GM19043 (cell line): ENCODE measurements around the gene SUGP1.

Experiments
- ATAC-seq: cut with Tn5 transposase; IDR thresholded peaks from one replicate; pipeline ENCODE4 v1.9.1; 2021; ENCODE audit warnings: low read depth; ENCODE audit not compliant: unreplicated experiment

The SUGP1 gene

DNA sequence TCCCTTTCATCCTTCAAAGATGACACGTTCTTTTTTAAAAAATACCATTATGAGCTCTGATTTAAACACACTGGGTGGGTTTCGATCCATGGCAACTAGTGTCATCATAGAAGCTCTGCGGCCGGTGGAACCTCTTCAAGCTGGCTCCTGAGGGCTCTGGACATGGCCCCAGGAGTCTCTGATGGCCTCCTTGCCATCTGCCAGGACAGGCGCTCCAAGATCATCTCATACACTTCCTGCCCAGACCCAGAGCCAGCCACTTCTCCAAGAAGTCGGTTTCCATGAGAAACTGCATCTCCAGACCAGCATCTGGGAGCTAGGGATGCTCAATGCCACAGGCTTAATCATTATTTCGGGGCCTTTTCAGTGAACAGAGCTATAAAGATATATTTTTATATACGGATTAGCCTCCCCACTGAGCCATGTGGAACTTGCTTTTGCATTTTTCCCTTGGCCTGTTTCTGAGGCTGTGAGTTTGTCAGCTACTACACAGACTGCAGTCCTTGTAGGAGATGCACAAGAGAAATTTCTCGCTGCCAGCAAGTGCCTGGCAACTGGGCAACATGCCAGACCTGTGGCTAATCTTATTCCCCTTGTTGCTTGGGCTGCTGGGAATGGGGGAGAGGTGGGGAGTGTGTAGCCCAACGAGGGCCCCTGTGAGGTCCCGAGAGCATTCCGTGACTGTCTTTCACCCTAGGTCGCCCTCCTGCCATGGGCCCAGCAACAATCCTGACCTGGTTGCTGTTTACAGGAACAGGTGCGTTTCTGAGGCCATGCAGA, 15.9 kb downstream of the SUGP1 start:
- ATAC-seq: no peak

DNA sequence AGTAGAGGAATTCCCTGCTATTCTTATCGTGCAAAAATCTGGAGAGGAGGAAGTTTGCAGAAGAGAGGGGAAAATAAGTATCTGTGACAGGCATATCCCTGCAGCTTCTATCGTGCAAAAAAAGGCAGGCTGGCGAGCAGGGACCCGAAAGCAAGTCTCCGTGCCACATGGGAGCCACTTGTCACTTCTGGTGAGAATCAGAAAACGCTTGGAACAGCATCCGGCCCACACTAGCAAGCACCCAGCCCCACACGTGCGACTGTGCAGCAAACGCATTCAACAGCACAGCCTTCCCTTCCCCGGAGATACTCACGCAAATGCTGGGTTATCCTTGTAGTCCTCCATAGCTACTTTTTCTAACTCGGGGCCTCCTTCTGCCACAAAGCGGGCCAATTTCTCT, 16.9 kb downstream of the SUGP1 start:
- no peak for ATAC-seq

DNA sequence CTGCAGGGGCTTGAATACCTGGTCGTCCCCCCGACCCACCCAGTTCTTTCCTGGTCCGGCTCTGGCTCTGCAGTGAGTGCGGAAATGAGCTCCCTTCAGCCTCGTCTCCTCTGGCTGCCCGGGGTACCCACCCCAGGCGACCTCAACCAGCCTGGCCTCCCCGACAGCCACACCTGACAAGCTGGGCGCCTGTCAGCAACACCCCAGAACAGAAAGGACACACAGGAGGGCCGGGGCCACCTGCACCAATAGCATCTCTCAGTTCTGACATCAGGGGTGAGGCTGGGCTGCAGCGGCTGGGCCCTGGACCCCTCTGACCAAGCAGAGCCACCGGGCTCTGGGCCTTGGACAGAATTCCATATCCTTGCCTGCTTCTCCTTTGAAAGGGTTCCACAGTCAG, 19.7 kb downstream of the SUGP1 start:
- no peak for ATAC-seq

DNA sequence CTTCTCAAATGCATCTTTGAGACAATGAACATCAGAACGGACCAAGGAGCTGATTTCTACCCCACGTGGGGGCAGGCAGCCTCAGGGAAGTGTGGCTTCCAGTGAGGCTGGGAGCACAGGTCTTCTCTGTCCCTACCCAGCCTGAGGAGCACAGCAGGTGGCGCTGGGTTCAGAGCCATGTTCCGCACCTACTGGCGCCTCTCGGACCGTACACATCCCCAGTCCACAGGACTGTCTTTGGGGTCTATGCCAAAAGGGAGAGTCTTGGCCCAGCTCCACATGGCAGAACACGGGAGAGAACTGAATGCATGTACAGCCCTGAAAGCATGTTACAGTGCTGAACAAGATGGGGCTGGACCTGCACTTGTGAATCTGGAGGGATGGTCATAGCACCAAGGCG, 22.6 kb downstream of the SUGP1 start:
- no peak for ATAC-seq

DNA sequence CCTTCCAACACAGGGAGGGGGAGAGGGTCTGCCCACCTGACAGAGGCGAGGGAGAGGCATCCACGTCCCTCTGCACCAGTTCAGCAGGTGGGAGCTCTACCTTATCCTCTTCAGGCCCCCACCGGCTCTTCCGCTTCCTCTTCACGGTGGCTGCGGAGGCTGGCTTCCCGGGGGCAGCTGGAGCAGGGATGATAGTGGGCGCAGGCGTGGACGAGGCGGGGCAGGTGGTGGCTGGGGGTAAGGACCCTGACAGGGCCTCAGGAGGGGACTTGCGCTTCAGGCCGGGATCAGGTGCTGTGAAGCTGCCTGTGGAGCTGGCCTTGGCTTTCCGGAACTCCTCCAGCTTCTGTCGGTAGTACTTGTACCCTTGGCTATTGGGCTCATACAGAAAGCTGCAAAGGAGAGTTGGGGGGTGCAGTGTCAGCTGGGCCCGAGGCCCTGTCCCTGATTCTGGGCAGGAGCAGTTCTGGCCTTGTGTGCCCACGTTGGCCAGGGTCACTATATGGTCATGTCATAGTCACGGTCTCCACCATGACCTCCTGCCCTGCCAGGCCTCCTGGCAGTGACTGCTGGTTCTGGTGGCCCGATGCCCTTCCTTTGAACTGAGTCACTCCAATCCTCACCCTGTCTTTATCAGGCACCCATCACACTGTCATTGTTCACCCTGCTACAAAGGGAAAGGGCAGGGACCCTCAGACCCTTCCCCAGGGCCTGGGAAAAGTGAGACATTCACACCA, 23.2 kb downstream of the SUGP1 start:
- ATAC-seq: no peak

DNA sequence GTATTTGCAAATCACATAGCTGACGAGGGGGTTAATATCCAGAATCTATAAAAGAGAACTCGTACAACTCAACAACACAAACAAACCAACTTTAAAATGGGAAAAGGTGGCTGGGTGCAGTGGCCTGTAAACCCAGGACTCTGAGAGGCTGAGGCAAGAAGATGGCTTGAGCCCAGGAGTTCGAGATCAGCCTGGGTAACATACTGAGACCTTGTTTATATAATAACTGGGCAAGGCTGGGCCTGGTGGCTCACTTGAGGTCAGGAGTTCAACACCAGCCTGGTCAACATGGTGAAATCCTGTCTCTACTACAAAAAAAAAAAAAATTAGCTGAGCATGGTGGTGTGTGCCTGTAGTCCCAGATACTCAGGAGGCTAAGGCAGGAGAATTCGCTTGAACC, 25.4 kb downstream of the SUGP1 start:
- ATAC-seq: no peak

DNA sequence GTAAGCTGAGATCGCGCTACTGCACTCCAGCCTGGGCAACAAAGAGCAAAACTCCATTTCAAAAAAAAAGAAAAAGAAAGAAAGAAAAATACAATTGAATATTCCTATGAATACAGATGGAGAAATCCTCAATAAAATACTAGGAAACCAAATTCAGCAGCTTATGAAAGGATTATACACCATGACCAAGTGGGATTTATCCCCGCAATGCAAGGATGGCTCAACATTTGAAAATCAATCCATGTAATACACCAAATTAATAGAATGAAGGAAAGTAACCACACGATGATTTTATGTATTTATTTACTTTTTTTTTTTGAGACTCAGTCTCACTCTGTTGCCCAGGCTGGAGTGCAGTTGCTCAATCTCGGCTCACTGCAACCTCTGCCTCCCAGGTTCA, 27.7 kb downstream of the SUGP1 start:
- no peak for ATAC-seq

DNA sequence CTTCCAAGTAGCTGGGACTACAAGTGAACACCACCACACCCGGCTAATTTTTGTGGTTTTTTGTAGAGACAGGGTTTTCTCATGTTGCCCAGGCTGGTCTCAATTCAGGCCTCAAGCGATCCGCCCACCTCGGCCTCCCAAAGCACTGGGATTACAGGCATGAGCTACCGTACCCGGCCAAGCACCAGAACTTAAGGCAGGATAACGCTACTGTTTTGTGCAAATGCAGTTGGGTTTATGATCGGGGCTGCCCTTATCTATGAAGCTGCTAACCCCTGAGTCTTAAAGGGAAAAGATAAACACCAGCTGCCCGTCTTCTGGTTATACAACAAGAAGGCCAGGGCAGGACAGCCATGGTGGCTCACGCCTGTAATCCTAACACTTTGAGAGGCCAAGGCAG, 34.6 kb downstream of the SUGP1 start:
- no peak for ATAC-seq

DNA sequence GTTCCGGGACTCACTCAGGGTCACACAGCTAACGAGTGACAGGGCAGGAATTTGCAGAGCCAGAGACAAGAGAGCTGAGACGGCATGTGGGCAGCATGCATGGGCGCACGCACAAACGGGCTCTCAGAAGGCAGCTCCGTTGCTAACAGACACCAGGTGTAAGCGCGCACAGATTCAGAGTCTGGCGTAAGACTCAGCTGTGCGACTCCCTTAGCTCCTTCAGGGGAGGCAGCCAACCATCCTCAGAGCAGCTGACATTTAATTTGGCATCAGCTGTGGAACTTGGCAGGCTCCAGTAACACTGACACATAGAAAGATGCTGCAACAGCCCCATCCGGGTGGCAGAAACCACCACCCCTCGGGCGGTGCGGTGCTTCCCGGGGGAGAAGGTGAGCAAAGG, 39.7 kb downstream of the SUGP1 start:
- ATAC-seq: no peak

DNA sequence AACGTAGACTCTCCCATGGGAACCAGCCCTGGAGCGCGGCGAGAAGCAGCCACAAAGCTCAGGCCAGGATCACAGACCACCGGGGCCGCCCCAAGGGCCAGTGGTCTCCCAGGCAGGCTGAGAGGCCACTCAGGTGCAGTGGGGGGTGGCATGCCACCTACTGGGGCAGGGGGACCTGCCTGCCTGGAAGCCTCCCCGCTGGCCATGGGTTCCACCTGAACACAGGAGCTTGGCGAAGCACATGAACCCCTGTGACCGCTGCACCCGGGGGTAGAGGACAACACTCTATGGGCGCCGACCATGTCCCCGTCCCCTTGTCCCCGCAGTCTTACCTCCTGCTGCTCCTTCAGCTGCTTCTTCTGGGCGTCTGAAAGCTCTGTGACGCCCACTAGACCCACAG, 40.5 kb downstream of the SUGP1 start:
- no peak for ATAC-seq

DNA sequence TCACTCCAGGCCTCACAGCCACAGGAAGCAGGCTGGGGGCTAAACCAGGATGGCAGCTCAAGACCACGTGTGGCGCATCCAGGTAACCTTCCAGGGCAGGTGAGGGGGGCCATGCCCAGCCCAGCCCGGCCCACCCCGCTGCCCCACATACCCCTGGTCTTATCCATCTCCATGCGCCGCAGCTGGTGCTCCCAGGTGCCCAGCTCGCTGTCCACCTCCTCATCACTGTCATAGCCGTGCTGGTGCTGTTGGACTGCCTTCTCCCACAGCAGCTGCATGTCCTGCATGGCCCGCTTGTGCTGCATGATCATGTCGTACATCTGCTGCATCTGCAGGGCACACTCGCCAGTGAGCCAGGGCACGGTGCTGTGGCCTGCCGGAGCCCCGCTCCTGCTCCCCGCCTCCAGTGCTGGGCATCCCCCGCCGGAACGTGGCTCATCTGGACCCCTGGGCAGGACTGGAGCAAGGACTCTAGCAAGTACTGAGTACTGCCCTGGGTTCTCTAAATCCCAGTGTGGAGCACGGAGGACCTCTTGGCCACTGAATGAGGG, 41.2 kb downstream of the SUGP1 start:
- no peak for ATAC-seq

DNA sequence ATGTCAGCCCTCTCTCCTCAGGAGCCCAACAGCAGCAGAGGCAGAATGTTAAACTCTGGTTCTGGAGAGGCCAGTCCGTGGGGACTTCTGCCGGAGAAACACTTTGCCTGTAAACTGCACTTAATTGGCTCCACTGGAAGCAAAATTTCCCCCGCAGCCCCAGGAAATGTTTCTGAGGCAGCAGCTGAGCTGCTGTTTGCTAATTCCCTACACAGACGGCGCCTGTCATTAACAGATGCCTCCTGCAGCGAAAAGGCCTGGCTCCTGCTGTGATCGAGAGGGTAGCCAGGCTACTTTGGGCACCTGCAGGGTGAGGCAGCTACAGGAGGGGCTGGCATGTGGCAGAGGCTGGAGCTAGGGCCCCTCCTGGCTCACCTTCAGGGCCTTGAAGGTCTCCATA, 42.0 kb downstream of the SUGP1 start:
- ATAC-seq: no peak

DNA sequence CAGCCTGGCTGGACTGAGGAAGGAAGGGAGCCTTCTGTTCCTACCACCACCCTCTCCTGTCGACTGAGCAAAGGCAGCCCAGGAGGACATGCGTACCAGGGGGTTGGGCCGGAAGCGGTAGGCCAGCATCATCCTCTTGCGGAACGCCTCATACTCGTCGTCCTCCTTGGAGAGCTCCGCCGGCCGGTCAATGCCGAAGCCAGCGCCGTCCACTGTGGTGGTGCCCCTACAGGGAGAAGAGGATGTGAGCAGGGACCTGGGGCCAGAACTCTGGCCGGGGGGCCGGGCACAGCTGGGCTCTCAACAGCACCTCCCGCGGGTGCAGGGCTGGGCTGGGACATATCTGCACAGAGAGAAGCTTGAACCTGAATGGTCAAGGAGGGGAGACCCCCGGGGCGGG, 43.5 kb downstream of the SUGP1 start:
- no peak for ATAC-seq

DNA sequence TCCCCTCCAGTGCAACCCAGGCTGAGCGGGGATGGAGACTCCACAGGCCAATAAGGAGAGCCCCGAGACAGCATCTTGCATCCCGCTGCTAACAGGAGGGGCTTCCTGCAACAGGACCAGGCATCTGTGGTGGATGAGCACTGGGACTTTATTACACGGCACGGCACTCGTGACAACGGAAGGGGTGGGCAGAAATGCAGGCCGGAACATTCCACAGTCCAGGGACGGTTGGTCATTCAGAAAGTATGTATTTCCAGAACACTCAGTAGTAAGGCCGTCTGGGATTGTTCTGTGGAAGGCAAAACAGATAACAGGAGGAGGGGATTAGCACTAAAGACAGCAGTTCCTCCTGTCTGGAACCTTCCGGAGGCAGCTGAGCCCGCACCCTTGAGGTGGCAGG, 43.9 kb downstream of the SUGP1 start:
- no peak for ATAC-seq

DNA sequence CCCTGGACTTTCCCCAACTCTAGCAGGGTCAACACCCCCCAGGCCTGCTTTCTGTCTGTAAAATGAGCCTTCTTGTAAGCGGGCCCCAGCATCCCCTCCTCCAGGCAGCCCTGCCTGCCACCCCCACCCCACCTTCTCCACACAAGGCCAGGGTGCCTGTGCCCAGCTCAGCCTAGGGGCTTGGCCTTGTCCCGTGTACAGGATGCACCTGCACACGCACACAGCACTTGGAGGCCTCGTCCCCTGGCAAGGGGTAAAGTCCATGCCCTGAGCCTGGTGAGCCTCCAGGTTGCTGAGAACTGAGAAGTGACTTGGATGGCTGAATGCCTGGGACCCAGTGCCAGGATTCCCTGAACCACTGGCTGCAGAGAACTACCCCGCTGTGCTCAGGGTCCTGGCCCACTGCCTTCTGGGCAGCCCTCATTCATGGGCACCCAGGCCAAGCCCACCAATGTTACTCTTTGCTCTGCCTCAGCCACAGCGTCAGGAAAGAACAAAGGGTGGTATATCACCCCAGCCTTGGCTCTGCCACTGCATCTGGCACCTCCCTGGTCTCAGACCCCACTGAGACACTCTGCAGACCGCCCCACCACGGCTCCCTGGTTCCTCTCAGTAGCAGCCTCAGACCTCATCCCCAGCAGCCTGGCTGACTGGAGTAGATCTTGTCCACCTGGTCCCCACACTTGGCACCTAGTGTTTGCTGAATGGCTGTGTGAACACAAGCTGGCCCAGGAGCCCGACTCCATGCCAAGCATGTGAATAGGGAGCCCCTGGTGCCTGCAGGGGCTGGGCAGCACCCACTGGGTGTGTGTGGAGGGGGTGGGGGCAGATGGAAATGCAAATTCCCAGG, 45.4 kb downstream of the SUGP1 start:
- no peak for ATAC-seq

DNA sequence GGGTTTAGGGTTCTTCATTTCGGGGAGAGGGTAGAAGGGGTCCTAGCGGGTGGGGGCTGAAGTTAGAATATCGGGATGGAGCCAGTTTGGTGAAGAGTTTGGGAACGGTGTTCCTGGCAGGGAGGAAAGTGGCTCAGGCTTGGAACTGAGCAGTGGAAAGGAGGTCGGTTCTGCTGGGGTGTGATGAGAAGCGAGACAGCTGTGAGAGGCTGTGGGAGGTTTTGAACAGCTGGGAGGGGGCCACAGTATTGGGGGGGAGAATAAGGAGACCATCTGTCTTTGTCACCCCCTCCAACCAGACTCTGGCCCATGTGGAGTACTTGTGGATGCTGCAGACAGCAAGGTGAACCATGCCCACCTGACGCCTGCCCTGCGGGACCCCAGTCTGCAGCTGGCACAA, 46.2 kb downstream of the SUGP1 start:
- ATAC-seq: no peak

DNA sequence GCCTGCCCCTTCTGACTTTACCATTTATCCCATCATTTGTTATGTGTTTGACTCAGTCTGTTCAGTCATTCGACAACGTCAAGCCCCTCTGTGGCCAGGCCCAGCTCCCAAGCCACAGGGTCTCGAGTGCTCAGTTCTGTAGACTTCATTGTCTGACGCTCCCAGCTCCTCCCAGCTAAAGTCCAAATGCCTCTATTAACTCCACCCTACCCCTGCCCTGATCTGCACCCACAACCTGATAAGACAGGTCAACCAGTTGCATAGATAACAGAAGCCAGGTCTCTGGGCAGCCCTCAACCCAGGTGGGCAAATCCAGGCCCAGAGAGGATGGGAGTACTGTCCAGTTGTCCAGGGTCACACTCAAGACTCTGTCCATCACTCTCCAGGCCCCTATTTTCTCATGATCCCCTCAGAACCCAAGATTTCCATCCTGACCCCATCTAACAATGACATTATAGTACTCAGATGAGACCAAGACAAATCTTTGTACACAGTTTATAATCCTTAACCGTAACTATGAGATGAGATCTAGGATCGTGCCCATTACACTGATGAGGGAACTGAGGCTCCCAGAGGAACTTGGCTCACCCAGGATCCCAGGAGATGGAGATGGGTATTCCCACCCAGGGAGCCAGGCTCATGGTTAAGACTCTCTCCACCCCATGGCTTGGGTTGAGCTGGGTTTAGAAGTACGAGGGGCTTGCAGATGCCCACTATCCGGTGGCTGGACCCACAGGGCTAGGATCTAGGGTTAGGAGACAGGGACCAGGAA, 48.3 kb downstream of the SUGP1 start:
- ATAC-seq: no peak

DNA sequence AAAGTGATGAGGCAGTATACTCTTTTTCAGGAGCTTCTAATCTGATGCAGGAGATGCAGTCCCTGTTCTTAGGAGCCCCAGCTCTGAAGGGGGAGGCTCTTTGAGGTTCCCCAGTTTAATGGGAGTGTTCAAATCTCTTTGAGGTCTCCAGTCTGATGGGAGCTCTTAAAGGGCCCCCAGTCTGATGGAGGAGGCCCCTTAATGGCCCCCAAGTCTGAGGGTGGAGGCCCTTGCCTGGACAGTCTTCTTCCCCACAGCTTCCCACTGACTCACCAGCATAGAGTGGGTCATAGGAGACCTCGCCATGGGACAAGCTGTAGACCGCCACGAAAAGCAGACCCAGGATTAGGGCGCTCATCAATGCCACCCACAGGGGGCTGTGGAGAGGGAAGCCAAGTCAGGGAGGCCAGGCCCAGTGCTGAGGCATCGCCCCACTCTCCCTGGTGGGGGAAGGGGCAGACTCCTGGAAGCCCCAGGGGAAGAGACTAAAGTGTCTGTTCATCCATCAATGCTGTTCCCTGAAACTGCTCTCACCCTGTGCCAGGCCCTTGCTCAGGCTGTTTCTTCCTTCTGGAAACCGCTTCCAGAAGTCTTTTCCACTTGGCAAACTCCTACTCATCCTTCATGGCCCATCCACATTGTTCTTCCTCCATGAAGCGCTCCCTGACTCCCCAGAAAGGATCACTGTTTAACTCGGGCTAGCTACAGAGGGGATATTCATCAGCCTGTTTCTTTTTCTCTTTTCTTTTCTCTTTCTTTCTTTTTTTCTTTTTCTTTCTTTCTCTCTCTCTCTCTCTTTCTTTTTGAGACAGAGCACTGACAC, 49.3 kb downstream of the SUGP1 start:
- ATAC-seq: no peak

DNA sequence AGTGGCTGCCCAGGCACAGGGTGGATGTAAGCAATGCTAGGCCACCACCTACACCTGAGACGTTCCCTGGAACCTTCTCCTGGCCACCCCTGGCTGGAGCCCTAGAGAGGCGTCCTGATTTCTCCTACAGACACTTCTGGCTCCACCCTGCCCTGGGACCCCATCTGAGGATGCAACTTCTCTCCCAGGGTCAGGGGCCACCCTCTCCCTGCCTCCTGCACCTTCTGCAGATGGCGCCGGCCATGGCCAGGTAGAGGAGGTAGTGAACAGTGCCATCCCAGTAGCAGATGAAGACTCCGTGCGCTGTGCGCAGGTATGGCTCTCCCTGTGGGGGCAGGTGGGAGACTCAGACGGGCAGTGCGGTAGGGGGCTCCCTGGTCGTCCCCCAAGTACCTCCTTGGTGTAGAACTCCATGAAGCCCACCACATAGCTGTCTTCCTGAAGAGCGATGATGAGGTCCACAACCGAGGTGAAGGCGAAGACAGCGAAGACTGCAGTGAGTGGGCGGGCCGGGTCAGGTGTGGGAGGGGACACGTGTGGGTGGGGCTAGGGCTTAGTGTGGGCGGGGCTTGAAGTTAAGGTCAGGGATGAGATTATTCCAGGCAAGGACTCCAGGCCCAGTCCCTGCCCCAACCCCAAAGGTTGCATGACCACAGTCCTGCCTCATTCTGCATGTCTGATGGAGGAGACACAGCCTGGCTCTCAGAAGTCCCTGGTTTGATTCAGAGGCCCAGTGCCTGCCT, 50.2 kb downstream of the SUGP1 start:
- no peak for ATAC-seq
